AG04450 (cell line): Measurements from ENCODE around the gene TRABD2A. TPM values are rescaled to one million over a fixed set of nuclear protein-coding genes. Genes with fewer than 3 reads are reported as not detected.

ENCODE experiments used
- CTCF ChIA-PET: fragments of 300-600, 350-600 bp; formaldehyde crosslinking; extraction: SDS; loops from one replicate; lab custom pipeline; 2022; ENCODE audit warnings: antibody characterized with exemption, inconsistent platforms; lab: Charles Lee
- POLR2A ChIA-PET: fragments of 350-600 bp; formaldehyde crosslinking; extraction: SDS; loops from one replicate; lab custom pipeline; 2021; ENCODE audit warnings: antibody characterized with exemption, inconsistent platforms; lab: Yijun Ruan, JAX
- DNase-seq: peaks from one replicate; pipeline ENCODE4 v3.0.0-alpha.2; 2011; ENCODE audit warnings: low read depth, low spot score
- H3K27ac ChIP-seq: one replicate; pipeline ENCODE4 v1.5.1; 2012; ENCODE audit warnings: low read depth, low read length, control low read depth
- H3K27me3 ChIP-seq: one replicate; pipeline ENCODE4 v1.6.0; 2012; ENCODE audit warnings: low read length; ENCODE audit not compliant: control insufficient read depth, insufficient read depth
- H3K4me3 ChIP-seq: 2 replicates; pipeline ENCODE4 v1.5.1; 2011; ENCODE audit warnings: mild to moderate bottlenecking, low read depth, low read length, control low read depth
- H3K9me3 ChIP-seq: 2 replicates; pipeline ENCODE4 v1.5.1; 2012; ENCODE audit warnings: low read length; ENCODE audit not compliant: control insufficient read depth, insufficient read depth
- polyA plus RNA-seq: library from polyadenylated mRNA; depleted of rRNA; stranded (reverse); fragments of >200 nt; gene quantifications from 2 replicates; pipeline ENCODE4 v1.2.3, GENCODE V29; 2011
- TF ChIP-seq, protein P1 (sequence below): IDR thresholded peaks from 2 replicates; pipeline ENCODE4 v1.5.1; 2011; ENCODE audit warnings: low read depth, low read length, control low read depth, inconsistent platforms

The TRABD2A gene
- polyA plus RNA-seq, 1 experiment, result 30.2 TPM

GRCh38 chr2:84799772-84800171 is 81.1 kb downstream of the TRABD2A start:
- TF ChIP-seq, protein P1, sequence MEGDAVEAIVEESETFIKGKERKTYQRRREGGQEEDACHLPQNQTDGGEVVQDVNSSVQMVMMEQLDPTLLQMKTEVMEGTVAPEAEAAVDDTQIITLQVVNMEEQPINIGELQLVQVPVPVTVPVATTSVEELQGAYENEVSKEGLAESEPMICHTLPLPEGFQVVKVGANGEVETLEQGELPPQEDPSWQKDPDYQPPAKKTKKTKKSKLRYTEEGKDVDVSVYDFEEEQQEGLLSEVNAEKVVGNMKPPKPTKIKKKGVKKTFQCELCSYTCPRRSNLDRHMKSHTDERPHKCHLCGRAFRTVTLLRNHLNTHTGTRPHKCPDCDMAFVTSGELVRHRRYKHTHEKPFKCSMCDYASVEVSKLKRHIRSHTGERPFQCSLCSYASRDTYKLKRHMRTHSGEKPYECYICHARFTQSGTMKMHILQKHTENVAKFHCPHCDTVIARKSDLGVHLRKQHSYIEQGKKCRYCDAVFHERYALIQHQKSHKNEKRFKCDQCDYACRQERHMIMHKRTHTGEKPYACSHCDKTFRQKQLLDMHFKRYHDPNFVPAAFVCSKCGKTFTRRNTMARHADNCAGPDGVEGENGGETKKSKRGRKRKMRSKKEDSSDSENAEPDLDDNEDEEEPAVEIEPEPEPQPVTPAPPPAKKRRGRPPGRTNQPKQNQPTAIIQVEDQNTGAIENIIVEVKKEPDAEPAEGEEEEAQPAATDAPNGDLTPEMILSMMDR, result no peak
- Histone ChIP-seq H3K9me3 (peaks cover 5% of the 10 kb centered on the region; the same call in 1 of the 2 replicates), H3K27ac (no peak overlapping the region), H3K27me3 (no peaks in the 10 kb centered on the region), H3K4me3 (no peak overlapping the region)
- ChIA-PET POLR2A (no interaction called here), CTCF (no interaction called here)
- DNase-seq, result no peak

DNA sequence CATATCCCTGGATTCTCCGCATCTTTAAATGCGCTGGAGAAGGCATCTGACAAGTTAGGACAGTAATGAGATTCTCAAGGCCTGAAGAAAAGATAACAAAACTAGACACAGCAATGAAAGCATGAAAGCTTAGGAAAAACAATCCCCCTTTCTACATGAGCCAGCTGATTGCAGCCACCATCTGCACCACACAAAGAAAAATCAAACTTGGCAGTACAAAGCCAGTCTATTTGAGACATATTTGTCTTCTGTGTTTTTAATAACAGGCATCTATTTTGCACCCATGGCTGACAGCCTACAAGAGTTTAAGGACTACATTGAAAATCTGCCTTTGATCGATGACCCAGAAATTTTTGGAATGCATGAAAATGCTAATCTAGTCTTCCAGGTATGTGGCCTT is 83.6 kb downstream of the TRABD2A start:
- Histone ChIP-seq H3K9me3 (peaks cover 5% of the 10 kb centered on the region; the same call in 1 of the 2 replicates), H3K27ac (no peak overlapping the region), H3K27me3 (no peaks in the 10 kb centered on the region), H3K4me3 (no peak overlapping the region)
- TF ChIP-seq, protein P1, result no peak
- ChIA-PET CTCF (no interaction called here), POLR2A (no interaction called here)
- DNase-seq, result no peak

DNA sequence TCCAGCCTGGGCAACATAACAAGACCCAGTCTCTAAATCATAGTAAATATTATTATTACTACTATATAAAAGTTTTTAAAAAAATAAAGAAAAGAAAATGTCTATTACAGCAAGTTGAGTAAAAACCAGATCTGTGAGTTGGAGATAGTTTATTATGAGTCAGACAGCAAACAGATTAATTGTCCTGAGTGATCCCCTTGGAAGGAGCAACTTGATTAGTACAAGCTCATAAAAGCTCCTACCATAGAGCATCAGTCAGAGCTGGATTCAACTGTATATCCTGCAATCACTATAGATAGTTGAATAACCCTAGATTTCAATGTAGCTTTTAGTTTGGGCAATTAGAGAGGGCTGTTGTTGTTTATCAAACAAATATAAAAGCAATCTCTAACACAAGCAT is 84.1 kb downstream of the TRABD2A start:
- TF ChIP-seq, protein P1, result no peak
- peaks cover 5% of the 10 kb centered on the region; the same call in 1 of the 2 replicates for H3K9me3 ChIP-seq
- CTCF ChIA-PET, result no interaction called here
- H3K27me3 ChIP-seq, result no peaks in the 10 kb centered on the region
- POLR2A ChIA-PET, result no interaction called here
- DNase-seq, result no peak
- no peak overlapping the region for H3K27ac ChIP-seq
- H3K4me3 ChIP-seq, result no peak overlapping the region

DNA sequence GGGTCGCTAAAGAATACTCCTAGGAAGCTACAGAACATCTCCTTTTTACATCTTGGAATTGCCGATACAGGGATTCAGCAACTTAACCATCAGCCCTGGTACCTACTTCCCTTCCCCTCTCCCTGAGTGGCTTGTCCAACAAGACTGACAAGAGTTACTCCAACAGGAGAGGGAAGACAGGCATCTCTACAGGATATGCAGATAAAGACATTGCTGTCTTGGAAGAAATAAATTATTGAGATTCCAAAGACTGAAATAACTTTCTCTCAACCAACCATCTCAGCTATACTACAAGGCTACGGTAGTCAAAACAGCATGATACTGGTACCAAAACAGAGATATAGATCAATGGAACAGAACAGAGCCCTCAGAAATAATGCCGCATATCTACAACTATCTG is 87.2 kb downstream of the TRABD2A start:
- H3K4me3 ChIP-seq, result no peak overlapping the region
- TF ChIP-seq, protein P1, result no peak
- POLR2A ChIA-PET, result no interaction called here
- DNase-seq, result no peak
- CTCF ChIA-PET, result no interaction called here
- H3K9me3 ChIP-seq, result no peaks in the 10 kb centered on the region
- no peak overlapping the region for H3K27ac ChIP-seq
- no peaks in the 10 kb centered on the region for H3K27me3 ChIP-seq

DNA sequence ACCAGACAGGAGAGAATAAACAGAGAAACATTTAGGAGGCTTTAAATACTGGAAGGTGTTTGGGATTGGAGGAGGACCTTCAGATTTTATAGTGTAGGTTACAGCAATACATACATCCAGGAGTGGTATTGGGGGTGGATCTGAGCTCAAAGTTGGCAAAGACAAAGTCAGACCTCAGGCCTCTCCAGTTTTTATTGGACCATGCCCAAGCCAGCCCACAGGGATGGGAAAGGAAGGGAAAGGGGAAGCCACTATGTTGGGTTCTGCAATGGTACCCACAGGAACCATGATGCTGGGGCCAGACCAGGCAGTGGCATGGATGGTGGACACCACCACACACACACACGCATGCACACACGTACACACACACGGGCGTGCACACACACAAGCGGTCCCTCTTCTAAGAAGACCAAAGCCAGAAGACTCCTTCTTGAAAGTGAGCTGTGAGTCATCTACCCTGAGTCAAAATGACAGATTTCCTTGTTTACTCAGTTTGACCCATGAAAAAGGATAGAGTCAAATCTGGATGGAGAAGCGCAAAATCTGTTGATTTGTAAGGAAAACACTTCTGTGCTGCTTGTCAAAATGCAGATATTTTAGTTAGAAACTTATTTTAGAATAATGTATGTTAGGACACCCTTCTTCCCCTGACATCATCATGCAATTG is 87.9 kb downstream of the TRABD2A start:
- Histone ChIP-seq H3K4me3 (no peak overlapping the region), H3K27ac (no peak overlapping the region)

More for the DNA sequence above, 87.9 kb downstream of the TRABD2A start:
- TF ChIP-seq, protein P1, result no peak
- Histone ChIP-seq H3K9me3 (no peaks in the 10 kb centered on the region), H3K27me3 (no peaks in the 10 kb centered on the region)
- no peak for DNase-seq
- ChIA-PET POLR2A (no interaction called here), CTCF (no interaction called here)
